AG10803 (cell line): ENCODE measurements around the gene SELENOF.

Source experiments
- DNase-seq: peaks from one replicate; pipeline ENCODE4 v3.0.0; 2010; ENCODE audit warnings: low read depth
- H3K4me3 ChIP-seq: 2 replicates; pipeline ENCODE4 v1.5.1; 2011; ENCODE audit warnings: mild to moderate bottlenecking, low read length, control low read depth
- TF ChIP-seq, protein P1 (sequence below): conservative IDR thresholded peaks from 2 replicates; pipeline ENCODE4 v1.5.1; 2011; ENCODE audit warnings: mild to moderate bottlenecking, low read length, control low read depth, inconsistent platforms

The SELENOF gene

DNA sequence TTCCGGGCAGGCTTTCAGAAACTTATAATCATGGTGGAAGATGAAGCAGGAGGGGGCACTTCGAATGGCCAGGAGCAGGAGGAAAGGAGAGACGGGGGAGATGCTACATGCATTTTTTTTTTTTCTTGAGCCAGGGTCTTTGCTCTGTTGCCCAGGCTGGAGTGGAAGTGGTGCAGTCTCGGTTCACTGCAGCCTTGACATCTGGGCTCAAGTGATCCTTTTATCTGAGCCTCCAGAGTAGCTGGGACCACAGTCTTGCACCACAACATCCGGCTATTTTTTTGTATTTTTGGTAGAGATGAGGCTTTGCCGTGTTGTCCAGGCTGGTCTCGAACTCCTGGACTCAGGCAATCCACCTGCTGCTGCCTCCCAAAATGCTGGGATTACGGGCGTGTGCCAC is 61.6 kb downstream of the SELENOF start:
- no peak for DNase-seq
- H3K4me3 ChIP-seq, result no peak overlapping the region
- TF ChIP-seq, protein P1, sequence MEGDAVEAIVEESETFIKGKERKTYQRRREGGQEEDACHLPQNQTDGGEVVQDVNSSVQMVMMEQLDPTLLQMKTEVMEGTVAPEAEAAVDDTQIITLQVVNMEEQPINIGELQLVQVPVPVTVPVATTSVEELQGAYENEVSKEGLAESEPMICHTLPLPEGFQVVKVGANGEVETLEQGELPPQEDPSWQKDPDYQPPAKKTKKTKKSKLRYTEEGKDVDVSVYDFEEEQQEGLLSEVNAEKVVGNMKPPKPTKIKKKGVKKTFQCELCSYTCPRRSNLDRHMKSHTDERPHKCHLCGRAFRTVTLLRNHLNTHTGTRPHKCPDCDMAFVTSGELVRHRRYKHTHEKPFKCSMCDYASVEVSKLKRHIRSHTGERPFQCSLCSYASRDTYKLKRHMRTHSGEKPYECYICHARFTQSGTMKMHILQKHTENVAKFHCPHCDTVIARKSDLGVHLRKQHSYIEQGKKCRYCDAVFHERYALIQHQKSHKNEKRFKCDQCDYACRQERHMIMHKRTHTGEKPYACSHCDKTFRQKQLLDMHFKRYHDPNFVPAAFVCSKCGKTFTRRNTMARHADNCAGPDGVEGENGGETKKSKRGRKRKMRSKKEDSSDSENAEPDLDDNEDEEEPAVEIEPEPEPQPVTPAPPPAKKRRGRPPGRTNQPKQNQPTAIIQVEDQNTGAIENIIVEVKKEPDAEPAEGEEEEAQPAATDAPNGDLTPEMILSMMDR, result no peak

DNA sequence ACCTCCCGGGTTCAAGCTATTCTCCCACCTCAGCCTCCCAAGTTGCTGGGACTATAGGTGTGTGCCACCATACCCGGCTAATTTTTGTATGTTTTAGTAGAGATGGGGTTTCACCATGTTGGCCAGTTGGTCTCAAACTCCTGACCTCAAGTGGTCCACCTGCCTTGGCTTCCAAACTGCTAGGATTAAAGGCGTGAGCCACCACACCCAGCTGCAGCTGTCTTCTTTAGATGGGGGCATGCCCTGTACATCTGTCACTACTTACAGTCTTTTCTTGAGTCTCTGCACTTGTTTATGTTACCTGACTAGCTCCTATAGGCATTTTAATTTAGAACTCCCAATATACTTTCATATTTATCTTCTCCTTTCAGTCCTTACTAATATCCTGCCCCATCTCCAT is 64.2 kb downstream of the SELENOF start:
- DNase-seq, result no peak
- H3K4me3 ChIP-seq, result no peak overlapping the region
- TF ChIP-seq, protein P1, result no peak

DNA sequence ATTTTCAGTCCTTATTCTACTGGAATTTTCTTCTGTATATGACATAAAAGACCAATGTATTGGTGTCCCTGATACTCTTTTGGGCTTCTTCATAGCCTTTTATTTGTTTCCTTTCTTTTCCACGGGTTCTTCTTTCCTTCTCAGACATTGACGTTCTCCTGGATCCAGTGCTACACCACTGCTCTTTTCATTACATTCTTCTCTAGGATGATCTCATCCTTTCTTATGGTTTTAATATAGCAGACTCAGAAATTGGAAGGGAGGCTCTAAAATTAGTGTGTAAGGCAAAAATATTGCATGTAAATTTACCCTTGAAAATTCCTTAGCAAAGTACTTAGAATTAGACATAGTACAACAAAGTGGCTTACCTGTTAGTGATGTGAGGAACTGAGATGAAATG is 65.3 kb downstream of the SELENOF start:
- TF ChIP-seq, protein P1, result no peak
- H3K4me3 ChIP-seq, result no peak overlapping the region
- peak; percentile 33 for DNase-seq

DNA sequence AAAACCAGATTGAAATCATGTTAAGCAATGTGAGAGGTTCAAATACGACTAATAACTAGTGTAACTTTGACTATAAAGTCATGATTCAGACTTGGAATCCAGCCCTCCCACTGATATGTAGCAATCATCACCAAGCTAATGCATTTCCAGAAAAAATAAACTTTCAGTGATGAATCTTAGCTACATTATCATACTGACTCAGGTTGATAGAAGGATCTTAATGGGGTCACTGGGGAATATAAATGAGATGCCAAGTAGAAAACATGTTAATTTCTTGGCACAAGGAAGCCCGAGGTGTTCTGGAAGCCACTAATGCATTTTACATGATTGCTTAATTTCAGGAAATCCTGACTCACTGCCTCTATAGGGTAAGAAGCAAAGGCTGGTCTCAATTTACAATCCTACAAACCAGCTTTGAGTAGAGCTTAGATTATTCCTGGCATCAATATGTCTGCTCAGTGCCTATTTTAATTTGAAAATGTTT is 67.7 kb downstream of the SELENOF start:
- no peak overlapping the region for H3K4me3 ChIP-seq
- TF ChIP-seq, protein P1, result no peak
- DNase-seq, result peak; percentile 90

DNA sequence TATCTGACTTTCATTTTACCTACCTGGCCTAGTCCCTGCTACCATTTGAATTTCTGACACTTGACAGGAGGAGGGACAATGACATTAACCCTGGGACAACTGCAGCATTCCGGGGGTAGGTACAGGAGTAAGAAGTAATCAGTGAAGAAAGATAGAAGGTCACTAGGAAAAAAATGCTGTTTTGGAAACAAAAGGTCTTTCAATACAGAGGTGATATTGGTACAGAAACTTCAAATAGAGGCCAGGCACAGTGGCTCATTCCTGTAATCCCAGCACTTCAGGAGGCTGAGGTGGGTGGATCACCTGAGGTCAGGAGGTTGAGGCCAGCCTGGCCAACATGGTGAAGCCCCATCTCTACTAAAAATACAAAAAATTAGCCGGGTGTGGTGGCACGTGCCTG is 68.4 kb downstream of the SELENOF start:
- no peak for DNase-seq
- TF ChIP-seq, protein P1, result no peak
- H3K4me3 ChIP-seq, result no peak overlapping the region

DNA sequence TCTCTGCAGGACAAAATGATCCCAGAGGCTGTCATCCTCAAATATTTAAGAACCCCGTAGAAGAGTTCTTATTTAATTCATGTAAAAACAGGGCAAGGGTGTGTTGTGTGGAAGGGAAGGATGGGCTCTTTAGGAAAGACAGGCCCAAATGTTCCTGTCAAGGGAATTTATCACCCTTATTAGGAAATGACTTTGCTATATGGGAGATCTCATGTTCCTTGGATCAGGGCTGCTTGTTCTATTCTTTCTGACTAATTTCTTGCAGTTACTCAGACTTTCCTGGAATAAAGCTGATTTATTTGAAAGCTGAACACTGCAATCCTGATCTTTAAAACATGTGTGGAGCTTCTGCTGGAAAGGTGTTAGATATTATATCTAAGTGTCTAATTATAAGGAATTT is 72.8 kb downstream of the SELENOF start:
- no peak for DNase-seq
- no peak overlapping the region for H3K4me3 ChIP-seq
- TF ChIP-seq, protein P1, result no peak

DNA sequence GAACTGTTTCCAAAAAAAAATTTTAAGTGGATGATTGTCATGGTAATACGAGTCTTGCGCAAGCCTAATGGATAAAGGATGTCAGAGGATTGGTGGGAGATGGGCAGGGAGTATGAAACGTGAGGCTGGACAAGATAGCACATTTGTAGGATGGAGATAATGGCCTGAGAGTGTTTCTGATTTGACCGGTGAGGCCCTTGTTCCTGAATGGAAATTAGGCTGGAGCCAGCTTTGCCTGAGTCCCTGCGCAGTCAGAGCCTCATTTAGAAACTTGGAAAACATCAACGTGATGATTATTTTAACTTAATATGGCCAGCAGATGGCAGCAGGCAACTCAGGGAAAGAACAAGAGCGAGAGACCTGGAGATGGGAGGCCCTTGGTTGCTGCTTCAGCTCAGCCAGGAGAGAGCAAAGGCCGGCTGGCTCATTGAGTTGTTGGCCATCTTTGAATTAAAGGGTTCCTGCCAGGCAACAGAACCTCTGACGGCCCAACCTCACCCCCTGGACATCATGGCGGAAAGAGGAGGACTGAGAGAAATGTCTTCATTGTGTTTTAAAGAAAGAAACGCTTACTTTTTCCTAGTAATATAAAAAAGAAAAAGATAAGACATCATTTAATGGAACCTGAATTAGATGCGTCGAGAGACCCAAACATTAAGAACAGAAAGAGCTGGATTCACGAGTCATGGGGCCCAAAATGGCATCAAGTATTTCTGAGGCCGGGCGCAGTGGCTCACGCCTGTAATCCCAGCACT is 80.3 kb downstream of the SELENOF start:
- TF ChIP-seq, protein P1, result peak; percentile 71
- H3K4me3 ChIP-seq, result no peak overlapping the region
- peak; percentile 87 for DNase-seq
